ENCODE data around the gene LRIT2. TPM values are rescaled to one million over a fixed set of nuclear protein-coding genes. Genes with fewer than 3 reads are reported as not detected.

The LRIT2 gene
- total and polyA plus RNA-seq, 9 of the 15 experiments (the other 6 are each of a cell fraction or from before 2014, with no cell fraction given): not detected

DNA sequence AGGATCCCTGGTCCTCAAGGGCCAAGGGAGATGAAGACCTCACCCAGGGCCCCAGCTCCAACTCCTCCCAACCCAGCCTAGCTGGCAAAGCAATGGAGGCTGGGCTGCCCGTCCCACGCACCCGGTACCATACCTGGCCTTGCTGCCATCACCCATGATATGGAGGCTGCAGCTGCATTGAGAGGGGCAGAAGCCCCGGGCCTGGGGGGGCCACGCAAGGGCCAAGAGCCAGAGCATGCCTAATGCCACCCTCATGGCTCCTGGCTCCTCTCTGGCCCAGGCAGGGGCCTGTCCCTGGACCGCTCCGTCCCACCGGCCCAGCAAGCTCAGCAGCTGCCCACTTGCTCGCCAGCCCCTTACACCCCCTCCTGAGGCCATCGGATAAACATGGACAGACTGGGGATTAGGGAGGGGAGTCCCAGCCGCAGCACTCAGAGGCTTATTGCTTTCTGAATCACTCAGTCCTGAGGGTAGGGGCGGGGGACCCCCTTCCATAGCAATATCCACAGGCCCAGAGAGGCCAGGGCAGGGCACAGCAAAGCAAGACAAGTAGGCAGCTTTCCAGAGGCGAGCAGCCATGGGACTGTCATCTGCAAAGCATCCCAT is 15.9 kb upstream of the LRIT2 start, which contains the start of gene LRIT1:
LRIT1 (minus strand) TSS at position 362 of the 606 bp plus-strand sequence; CDS start at position 255, 107 bp downstream.
- Histone ChIP-seq H2AFZ (ENCODE audit: low read depth, low read length) (no peak within 1 kb of the TSS), H3K27me3 (ENCODE audit: control insufficient read depth in 2 of 2, insufficient read depth in 2 of 2, low read length in 2 of 2) (peaks cover 25 to 79% of the 10 kb centered on the region in 2 experiments; a peak in 4 of 5 replicates), H4K20me1 (replicated peaks; ENCODE audit: control insufficient read depth, insufficient read depth, low read length) (no peaks in the 10 kb centered on the region), H3K4me1 (replicated peaks in 1 of 2; ENCODE audit: control insufficient read depth in 2 of 2, insufficient read depth in 2 of 2, low read length in 2 of 2) (peaks cover 0 to 7% of the 10 kb centered on the region in 2 experiments; a peak in 2 of 5 replicates), H3K9me3 (replicated peaks; ENCODE audit: control insufficient read depth, insufficient read depth, low read depth, low read length) (no peaks in the 10 kb centered on the region), H3K4me3 (no peak within 1 kb of the TSS), H3K27ac (ENCODE audit: extremely low read depth, low read depth, low read length) (no peak within 1 kb of the TSS), H3K9ac (ENCODE audit: insufficient read depth in 1 of 2, low read depth in 2 of 2, low read length in 2 of 2) (no peak within 1 kb of the TSS), H3K9me1 (ENCODE audit: control insufficient read depth, insufficient read depth, low read length) (no peaks in the 10 kb centered on the region), H3K79me2 (ENCODE audit: control insufficient read depth, insufficient read depth, low read length) (no peaks in the 10 kb centered on the region), H3K4me2 (ENCODE audit: insufficient read depth, low read length) (no peak within 1 kb of the TSS), H3K36me3 (ENCODE audit: control insufficient read depth, insufficient read depth, low read length) (no peaks in the 10 kb centered on the region)
- FAIRE-seq (no peak), DNase-seq (ENCODE audit: extremely low read depth in 1 of 4, low spot score in 3 of 4) (no peak), ATAC-seq (no peak)
- intact Hi-C loops (cut with micrococcal nuclease) (no loop called here), in situ Hi-C loops (cut with MboI) (no loop called here)
- POLR2A ChIA-PET: interaction anchor here (0.6 to 2.1 kb wide), 3 partner anchors 13 to 1681 kb away, joined by 3 to 5 read pairs (median 3); no protein-coding TSS in a partner anchor
- no peak for TF ChIP-seq MAZ (CRISPR knock-in tag; conservative IDR thresholded peaks at IDR 0.05 in 1 of 2, IDR thresholded peaks at IDR 0.05 in 1 of 2)
- CTCF ChIA-PET (ENCODE audit: low intra/inter-chr PET ratio): no interaction called here
- BruUV-seq (replicated peaks): no TSS peak
- WGBS (ENCODE audit: insufficient coverage, low coverage, missing lambda C conversion rate): 0% methylated on average over 13 of the region's 13 CpGs

DNA sequence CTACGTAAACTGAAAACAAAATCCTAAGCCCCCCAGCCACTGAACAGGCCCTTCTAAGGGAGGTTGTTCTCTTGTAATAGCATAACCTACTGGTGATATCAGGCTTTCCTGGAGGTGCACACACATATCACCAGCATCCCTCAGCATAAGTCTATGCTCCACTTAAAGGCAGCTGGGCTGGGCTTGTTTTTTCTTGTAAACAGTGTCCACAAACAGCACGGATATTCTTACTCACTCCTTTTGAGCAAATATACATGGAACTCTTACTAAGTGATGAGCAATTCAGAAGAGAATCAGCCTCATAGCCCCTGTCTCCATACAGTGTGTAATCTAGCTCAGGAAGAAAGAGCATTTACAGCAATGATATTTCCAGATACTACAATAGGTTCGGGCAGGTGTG is 13.6 kb upstream of the LRIT2 start:
- intact Hi-C loops (cut with micrococcal nuclease): no loop called here
- Histone ChIP-seq H3K9me1 (ENCODE audit: control insufficient read depth, insufficient read depth, low read length) (no peaks in the 10 kb centered on the region), H3K4me2 (ENCODE audit: insufficient read depth, low read length) (no peak overlapping the region), H3K27me3 (ENCODE audit: control insufficient read depth in 2 of 2, insufficient read depth in 2 of 2, low read length in 2 of 2) (peaks cover 22 to 62% of the 10 kb centered on the region in 2 experiments; a peak in 4 of 5 replicates), H3K9me3 (replicated peaks; ENCODE audit: control insufficient read depth, insufficient read depth, low read depth, low read length) (no peaks in the 10 kb centered on the region), H3K4me1 (replicated peaks in 1 of 2; ENCODE audit: control insufficient read depth in 2 of 2, insufficient read depth in 2 of 2, low read length in 2 of 2) (peaks cover 0 to 7% of the 10 kb centered on the region in 2 experiments; a peak in 2 of 5 replicates), H3K27ac (ENCODE audit: extremely low read depth, low read depth, low read length) (no peak overlapping the region), H3K9ac (ENCODE audit: insufficient read depth in 1 of 2, low read depth in 2 of 2, low read length in 2 of 2) (no peak overlapping the region), H3K36me3 (ENCODE audit: control insufficient read depth, insufficient read depth, low read length) (no peaks in the 10 kb centered on the region), H4K20me1 (replicated peaks; ENCODE audit: control insufficient read depth, insufficient read depth, low read length) (no peaks in the 10 kb centered on the region), H3K79me2 (ENCODE audit: control insufficient read depth, insufficient read depth, low read length) (no peaks in the 10 kb centered on the region), H2AFZ (ENCODE audit: low read depth, low read length) (no peak overlapping the region), H3K4me3 (no peak overlapping the region)
- DNase-seq (ENCODE audit: extremely low read depth in 1 of 4, low spot score in 3 of 4) (no peak), ATAC-seq (no peak), FAIRE-seq (no peak)
- POLR2A ChIA-PET: interaction anchor here (1.4 kb wide), 1 partner anchor 11 kb away, joined by 5 read pairs; no protein-coding TSS in a partner anchor
- TF ChIP-seq GTF2A2 (tag; IDR thresholded peaks at IDR 0.05): no peak
- WGBS (ENCODE audit: insufficient coverage, low coverage, missing lambda C conversion rate): 5% methylated on average over 3 of the region's 3 CpGs
- in situ Hi-C loops (cut with MboI): no loop called here
- BruUV-seq (replicated peaks): no TSS peak
- CTCF ChIA-PET (ENCODE audit: low intra/inter-chr PET ratio): no interaction called here

Measured in K562 (cell line).